HUES48 (cell line): ENCODE results near the gene HNRNPL.
"Not testable (repeated sequence)": the region's sequence is repeated elsewhere in the genome, so short reads cannot be mapped to it uniquely, and the experiment has no call there.

Experiments
- H3K27ac ChIP-seq: one replicate; pipeline ENCODE4 v1.7.0; 2013; ENCODE audit warnings: low read depth, low read length, inconsistent platforms
- H3K27me3 ChIP-seq: 2 replicates; pipeline ENCODE4 v1.6.1; 2013; ENCODE audit warnings: mild to moderate bottlenecking, low read length; ENCODE audit not compliant: control insufficient read depth, insufficient read depth
- H3K36me3 ChIP-seq: 2 replicates; pipeline ENCODE4 v1.6.1; 2013; ENCODE audit warnings: low read length; ENCODE audit not compliant: control insufficient read depth, insufficient read depth
- H3K4me1 ChIP-seq: 2 replicates; pipeline ENCODE4 v1.6.1; 2013; ENCODE audit warnings: mild to moderate bottlenecking, low read length; ENCODE audit not compliant: control insufficient read depth, insufficient read depth
- H3K4me3 ChIP-seq: 2 replicates; pipeline ENCODE4 v1.5.1; 2013; ENCODE audit warnings: mild to moderate bottlenecking, low read depth, low read length
- H3K9ac ChIP-seq: 2 replicates; pipeline ENCODE4 v1.6.1; 2013; ENCODE audit warnings: mild to moderate bottlenecking, low read depth, low read length, moderate library complexity
- H3K9me3 ChIP-seq: 2 replicates; pipeline ENCODE4 v1.6.1; 2013; ENCODE audit warnings: low read length; ENCODE audit not compliant: control insufficient read depth, insufficient read depth

Gene HNRNPL

GRCh38 chr19:38836983-38837626 is 12.7 kb downstream of the HNRNPL start:
- no peaks in the 10 kb centered on the region for H3K27me3 ChIP-seq
- H3K9ac ChIP-seq = no peak overlapping the region
- H3K9me3 ChIP-seq = no peaks in the 10 kb centered on the region
- H3K4me3 ChIP-seq = no peak overlapping the region
- H3K36me3 ChIP-seq = peaks cover 69% of the 10 kb centered on the region
- peaks cover 3% of the 10 kb centered on the region for H3K4me1 ChIP-seq
- peak overlapping the region; percentile 42 for H3K27ac ChIP-seq

- Histone ChIP-seq H3K9me3 (no peaks in the 10 kb centered on the region), H3K27ac (no peak overlapping the region)
Observed at GRCh38 chr19:38836159-38836982, 13.4 kb downstream of the HNRNPL start.

GRCh38 chr19:38834590-38834989 is 15.2 kb downstream of the HNRNPL start:
- no peaks in the 10 kb centered on the region for H3K27me3 ChIP-seq
- no peak overlapping the region for H3K27ac ChIP-seq

More at GRCh38 chr19:38836159-38836982, 13.4 kb downstream of the HNRNPL start:
- H3K9ac ChIP-seq = no peak overlapping the region
- peaks cover 6% of the 10 kb centered on the region for H3K4me1 ChIP-seq
- peaks cover 61% of the 10 kb centered on the region for H3K36me3 ChIP-seq
- no peak overlapping the region for H3K4me3 ChIP-seq
- no peaks in the 10 kb centered on the region for H3K27me3 ChIP-seq

GRCh38 chr19:38834104-38834490 is 15.7 kb downstream of the HNRNPL start:
- H3K4me3 ChIP-seq = no peak overlapping the region
- H3K4me1 ChIP-seq = peaks cover 8% of the 10 kb centered on the region
- peaks cover 49% of the 10 kb centered on the region for H3K36me3 ChIP-seq
- no peaks in the 10 kb centered on the region for H3K27me3 ChIP-seq
- no peak overlapping the region for H3K27ac ChIP-seq
- no peaks in the 10 kb centered on the region for H3K9me3 ChIP-seq
- no peak overlapping the region for H3K9ac ChIP-seq

More at GRCh38 chr19:38834590-38834989, 15.2 kb downstream of the HNRNPL start:
- no peak overlapping the region for H3K9ac ChIP-seq
- H3K4me3 ChIP-seq = no peak overlapping the region
- peaks cover 8% of the 10 kb centered on the region for H3K4me1 ChIP-seq
- peaks cover 53% of the 10 kb centered on the region for H3K36me3 ChIP-seq
- H3K9me3 ChIP-seq = no peaks in the 10 kb centered on the region

GRCh38 chr19:38833092-38833425 is 16.7 kb downstream of the HNRNPL start:
- peaks cover 41% of the 10 kb centered on the region for H3K36me3 ChIP-seq
- no peak overlapping the region for H3K9ac ChIP-seq
- no peak overlapping the region for H3K4me3 ChIP-seq
- peaks cover 8% of the 10 kb centered on the region for H3K4me1 ChIP-seq
- no peak overlapping the region for H3K27ac ChIP-seq
- no peaks in the 10 kb centered on the region for H3K9me3 ChIP-seq
- H3K27me3 ChIP-seq = no peaks in the 10 kb centered on the region

GRCh38 chr19:38831142-38831605 is 18.6 kb downstream of the HNRNPL start:
- H3K36me3 ChIP-seq = peaks cover 32% of the 10 kb centered on the region
- no peaks in the 10 kb centered on the region for H3K27me3 ChIP-seq
- H3K4me1 ChIP-seq = peaks cover 8% of the 10 kb centered on the region
- no peaks in the 10 kb centered on the region for H3K9me3 ChIP-seq
- peak overlapping the region; percentile 68 for H3K9ac ChIP-seq
- H3K27ac ChIP-seq = peak overlapping the region; percentile 83
- peak overlapping the region; percentile 77 for H3K4me3 ChIP-seq

GRCh38 chr19:38830039-38830733 is 19.6 kb downstream of the HNRNPL start:
- Histone ChIP-seq H3K27ac (no peak overlapping the region), H3K36me3 (peaks cover 25% of the 10 kb centered on the region), H3K9ac (no peak overlapping the region)

GRCh38 chr19:38829203-38829602 is 20.6 kb downstream of the HNRNPL start:
- H3K9ac ChIP-seq, H3K4me3 ChIP-seq, H3K9me3 ChIP-seq, H3K27me3 ChIP-seq, H3K27ac ChIP-seq: not testable (repeated sequence)
- Histone ChIP-seq H3K4me1 (peaks cover 22% of the 10 kb centered on the region), H3K36me3 (peaks cover 25% of the 10 kb centered on the region)

More at GRCh38 chr19:38830039-38830733, 19.6 kb downstream of the HNRNPL start:
- no peaks in the 10 kb centered on the region for H3K27me3 ChIP-seq
- H3K4me3 ChIP-seq = no peak overlapping the region
- peaks cover 12% of the 10 kb centered on the region for H3K4me1 ChIP-seq
- H3K9me3 ChIP-seq = no peaks in the 10 kb centered on the region

- H3K36me3 ChIP-seq = peaks cover 28% of the 10 kb centered on the region
- peaks cover 24% of the 10 kb centered on the region for H3K4me1 ChIP-seq
- H3K27ac ChIP-seq = no peak overlapping the region
- H3K9ac ChIP-seq = no peak overlapping the region
- H3K4me3 ChIP-seq = no peak overlapping the region
- no peaks in the 10 kb centered on the region; the same call in 1 of the 2 replicates for H3K9me3 ChIP-seq
- no peaks in the 10 kb centered on the region for H3K27me3 ChIP-seq
Observed at GRCh38 chr19:38826856-38827551, 22.8 kb downstream of the HNRNPL start.

- H3K9me3 ChIP-seq, H3K27ac ChIP-seq, H3K4me3 ChIP-seq, H3K27me3 ChIP-seq, H3K9ac ChIP-seq: not testable (repeated sequence)
- Histone ChIP-seq H3K4me1 (peaks cover 22% of the 10 kb centered on the region; the same call in 1 of the 2 replicates), H3K36me3 (peaks cover 28% of the 10 kb centered on the region)
Observed at GRCh38 chr19:38825936-38826335, 23.9 kb downstream of the HNRNPL start.
